ENCODE results near the gene S100A2.
"Not testable (repeated sequence)": the region's sequence is repeated elsewhere in the genome, so short reads cannot be mapped to it uniquely, and the experiment has no call there.

Gene S100A2

GRCh38 chr1:153520818-153521476 is 44.7 kb downstream of the S100A2 start:
- no peaks in the 10 kb centered on the region for H3K79me2 ChIP-seq (ENCODE audit: low read length)
- H3K9me3 ChIP-seq (ENCODE audit: insufficient read depth, low read length): no peaks in the 10 kb centered on the region
- TF ChIP-seq, protein P1, sequence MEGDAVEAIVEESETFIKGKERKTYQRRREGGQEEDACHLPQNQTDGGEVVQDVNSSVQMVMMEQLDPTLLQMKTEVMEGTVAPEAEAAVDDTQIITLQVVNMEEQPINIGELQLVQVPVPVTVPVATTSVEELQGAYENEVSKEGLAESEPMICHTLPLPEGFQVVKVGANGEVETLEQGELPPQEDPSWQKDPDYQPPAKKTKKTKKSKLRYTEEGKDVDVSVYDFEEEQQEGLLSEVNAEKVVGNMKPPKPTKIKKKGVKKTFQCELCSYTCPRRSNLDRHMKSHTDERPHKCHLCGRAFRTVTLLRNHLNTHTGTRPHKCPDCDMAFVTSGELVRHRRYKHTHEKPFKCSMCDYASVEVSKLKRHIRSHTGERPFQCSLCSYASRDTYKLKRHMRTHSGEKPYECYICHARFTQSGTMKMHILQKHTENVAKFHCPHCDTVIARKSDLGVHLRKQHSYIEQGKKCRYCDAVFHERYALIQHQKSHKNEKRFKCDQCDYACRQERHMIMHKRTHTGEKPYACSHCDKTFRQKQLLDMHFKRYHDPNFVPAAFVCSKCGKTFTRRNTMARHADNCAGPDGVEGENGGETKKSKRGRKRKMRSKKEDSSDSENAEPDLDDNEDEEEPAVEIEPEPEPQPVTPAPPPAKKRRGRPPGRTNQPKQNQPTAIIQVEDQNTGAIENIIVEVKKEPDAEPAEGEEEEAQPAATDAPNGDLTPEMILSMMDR (IDR thresholded peaks at IDR 0.05; ENCODE audit: low read depth, low read length): no peak
- TF ChIP-seq EZH2phosphoT487 (IDR thresholded peaks at IDR 0.05; ENCODE audit: low read depth): no peak
- H3K27me3 ChIP-seq (ENCODE audit: low read depth, low read length): 0 out of 2 replicates have a peak, but pooled peaks cover 5% of the 10 kb centered on the region
- H3K9ac ChIP-seq (ENCODE audit: low read length): no peak overlapping the region
- H3K4me2 ChIP-seq (ENCODE audit: low read length): no peak overlapping the region
- no peak overlapping the region for H3K4me3 ChIP-seq (ENCODE audit: low read length)
- H3K27ac ChIP-seq (ENCODE audit: low read length): no peak overlapping the region
- no peaks in the 10 kb centered on the region for H3K36me3 ChIP-seq (replicated peaks; ENCODE audit: low read depth, low read length)
- peaks cover 4% of the 10 kb centered on the region; the same call in 1 of the 2 replicates for H3K4me1 ChIP-seq (ENCODE audit: low read length)
- no peaks in the 10 kb centered on the region for H4K20me1 ChIP-seq (ENCODE audit: insufficient read depth, low read length)
- H2AFZ ChIP-seq (ENCODE audit: low read depth, low read length): no peak overlapping the region

DNA sequence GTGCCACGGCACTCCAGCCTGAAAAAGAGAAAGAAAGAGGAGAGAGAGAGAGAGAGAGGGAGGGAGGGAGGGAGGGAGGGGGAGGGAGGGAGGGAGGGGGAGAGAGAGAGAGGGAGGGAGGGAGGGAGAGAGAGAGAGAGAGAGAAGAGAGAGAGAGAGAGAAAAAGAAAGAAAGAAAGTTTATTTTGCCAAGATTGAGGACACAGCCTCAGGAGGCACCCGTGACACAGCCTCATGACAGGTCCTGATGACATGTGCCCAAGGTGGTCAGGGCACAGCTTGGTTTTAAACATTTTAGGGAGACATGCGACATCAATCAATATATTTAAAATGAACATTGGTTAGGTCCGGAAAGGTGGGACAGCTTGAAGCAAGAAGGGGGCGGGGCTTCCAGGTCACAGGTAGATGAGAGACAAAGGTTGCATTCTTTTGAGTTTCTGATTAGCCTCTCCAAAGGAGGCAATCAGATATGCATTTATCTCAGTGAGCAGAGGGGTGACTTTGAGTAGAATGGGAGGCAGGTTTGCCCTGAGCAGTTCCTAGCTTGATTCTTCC is 45.4 kb downstream of the S100A2 start:
- not testable (repeated sequence) for H3K36me3 ChIP-seq (replicated peaks; ENCODE audit: low read depth, low read length); H2AFZ ChIP-seq (ENCODE audit: low read depth, low read length); H3K79me2 ChIP-seq (ENCODE audit: low read length); H3K9ac ChIP-seq (ENCODE audit: low read length); H3K27me3 ChIP-seq (ENCODE audit: low read depth, low read length); H3K4me3 ChIP-seq (ENCODE audit: low read length); H4K20me1 ChIP-seq (ENCODE audit: insufficient read depth, low read length); H3K27ac ChIP-seq (ENCODE audit: low read length); H3K9me3 ChIP-seq (ENCODE audit: insufficient read depth, low read length); H3K4me1 ChIP-seq (ENCODE audit: low read length); H3K4me2 ChIP-seq (ENCODE audit: low read length)

GRCh38 chr1:153519242-153519641 is 46.4 kb downstream of the S100A2 start:
- no peak for TF ChIP-seq EZH2phosphoT487 (IDR thresholded peaks at IDR 0.05; ENCODE audit: low read depth)
- TF ChIP-seq, protein P1 (IDR thresholded peaks at IDR 0.05; ENCODE audit: low read depth, low read length): no peak
- Histone ChIP-seq H3K4me1 (ENCODE audit: low read length) (peaks cover 4% of the 10 kb centered on the region; the same call in 1 of the 2 replicates), H4K20me1 (ENCODE audit: insufficient read depth, low read length) (no peaks in the 10 kb centered on the region), H3K27ac (ENCODE audit: low read length) (no peak overlapping the region), H3K79me2 (ENCODE audit: low read length) (no peaks in the 10 kb centered on the region), H3K27me3 (ENCODE audit: low read depth, low read length) (no peaks in the 10 kb centered on the region), H3K36me3 (replicated peaks; ENCODE audit: low read depth, low read length) (no peaks in the 10 kb centered on the region), H3K4me2 (ENCODE audit: low read length) (no peak overlapping the region), H3K4me3 (ENCODE audit: low read length) (no peak overlapping the region), H3K9ac (ENCODE audit: low read length) (no peak overlapping the region), H3K9me3 (ENCODE audit: insufficient read depth, low read length) (no peaks in the 10 kb centered on the region), H2AFZ (ENCODE audit: low read depth, low read length) (no peak overlapping the region)

GRCh38 chr1:153515504-153516394 is 49.9 kb downstream of the S100A2 start:
- no peak overlapping the region for H3K27ac ChIP-seq (ENCODE audit: low read length)
- TF ChIP-seq, protein P1 (IDR thresholded peaks at IDR 0.05; ENCODE audit: low read depth, low read length): no peak
- no peak for TF ChIP-seq EZH2phosphoT487 (IDR thresholded peaks at IDR 0.05; ENCODE audit: low read depth)

More at GRCh38 chr1:153515504-153516394, 49.9 kb downstream of the S100A2 start:
- H3K36me3 ChIP-seq (replicated peaks; ENCODE audit: low read depth, low read length): no peaks in the 10 kb centered on the region
- H3K9me3 ChIP-seq (ENCODE audit: insufficient read depth, low read length): no peaks in the 10 kb centered on the region
- H4K20me1 ChIP-seq (ENCODE audit: insufficient read depth, low read length): no peaks in the 10 kb centered on the region
- H3K4me1 ChIP-seq (ENCODE audit: low read length): peaks cover 11% of the 10 kb centered on the region
- H3K79me2 ChIP-seq (ENCODE audit: low read length): no peaks in the 10 kb centered on the region
- H2AFZ ChIP-seq (ENCODE audit: low read depth, low read length): no peak overlapping the region; the same call in 1 of the 2 replicates
- no peak overlapping the region for H3K4me3 ChIP-seq (ENCODE audit: low read length)
- H3K27me3 ChIP-seq (ENCODE audit: low read depth, low read length): no peaks in the 10 kb centered on the region
- no peak overlapping the region for H3K9ac ChIP-seq (ENCODE audit: low read length)
- no peak overlapping the region for H3K4me2 ChIP-seq (ENCODE audit: low read length)

Measured in OCI-LY3 (cell line).